KMS-11 (cell line): ENCODE data around the gene PLS1.

Experiments
- H2AFZ ChIP-seq: fragments of 200-600 bp; sonication (generic); 2 replicates; pipeline ENCODE4 v1.6.1; 2016; ENCODE audit warnings: antibody characterized with exemption, mixed run types, low read depth
- H3K27ac ChIP-seq: fragments of 200-600 bp; sonication (generic); 2 replicates; pipeline ENCODE4 v1.6.1; 2016; ENCODE audit warnings: mild to moderate bottlenecking, mixed run types
- H3K27me3 ChIP-seq: fragments of 200-600 bp; sonication (generic); 2 replicates; pipeline ENCODE4 v1.6.1; 2017; ENCODE audit warnings: mild to moderate bottlenecking, low read depth, mixed run types, moderate library complexity; ENCODE audit not compliant: insufficient read depth
- H3K36me3 ChIP-seq: fragments of 200-600 bp; sonication (generic); 2 replicates; pipeline ENCODE4 v1.6.1; 2017; ENCODE audit warnings: mild to moderate bottlenecking, mixed run types; ENCODE audit not compliant: insufficient read depth
- H3K4me1 ChIP-seq: fragments of 200-600 bp; sonication (generic); 2 replicates; pipeline ENCODE4 v1.6.1; 2016; ENCODE audit warnings: mild to moderate bottlenecking, low read depth, mixed run types; ENCODE audit not compliant: poor library complexity, severe bottlenecking
- H3K4me2 ChIP-seq: fragments of 200-600 bp; sonication (generic); 2 replicates; pipeline ENCODE4 v1.7.0; 2016; ENCODE audit warnings: mild to moderate bottlenecking, mixed run types
- H3K4me3 ChIP-seq: fragments of 200-600 bp; sonication (generic); IDR thresholded peaks from 2 replicates; pipeline ENCODE4 v1.6.1; 2017; ENCODE audit warnings: low read depth, low read length, mixed read lengths; ENCODE audit not compliant: insufficient read depth
- H3K79me2 ChIP-seq: fragments of 200-600 bp; sonication (generic); 2 replicates; pipeline ENCODE4 v1.6.1; 2016; ENCODE audit warnings: low read depth, mixed run types; ENCODE audit not compliant: insufficient read depth
- H3K9ac ChIP-seq: fragments of 200-600 bp; sonication (generic); 2 replicates; pipeline ENCODE4 v1.6.1; 2016; ENCODE audit warnings: mild to moderate bottlenecking, mixed run types
- H4K20me1 ChIP-seq: fragments of 200-600 bp; sonication (generic); 2 replicates; pipeline ENCODE4 v1.6.1; 2016; ENCODE audit warnings: mild to moderate bottlenecking, mixed run types; ENCODE audit not compliant: insufficient read depth
- CTCF ChIP-seq: fragments of 200-600 bp; sonication (generic); conservative IDR thresholded peaks from 2 replicates; pipeline ENCODE4 v1.6.1; 2017; ENCODE audit warnings: low read depth, mild to moderate bottlenecking, antibody characterized with exemption, low read length, moderate library complexity, mixed read lengths

Gene PLS1

DNA sequence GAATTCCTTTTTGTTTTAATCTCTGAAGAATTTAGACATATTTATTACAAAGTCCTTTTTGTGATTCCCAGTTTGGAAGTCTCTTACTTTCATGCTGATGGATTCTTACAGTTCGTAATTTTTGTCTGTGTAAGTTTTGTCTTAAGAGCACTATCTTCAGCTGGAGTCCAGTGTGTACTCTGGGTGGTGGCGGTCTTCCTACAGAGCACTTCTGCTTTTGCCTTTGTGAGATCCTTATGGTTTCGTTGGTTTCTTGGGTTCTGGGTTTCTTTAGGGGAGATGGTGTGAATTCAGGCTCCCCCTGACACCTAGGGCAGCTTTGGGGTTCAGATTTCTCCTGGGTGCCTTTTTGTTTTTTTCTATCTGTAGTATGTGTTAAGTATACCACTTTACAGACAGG is 45.3 kb downstream of the PLS1 start:
- no peak for TF ChIP-seq CTCF

DNA sequence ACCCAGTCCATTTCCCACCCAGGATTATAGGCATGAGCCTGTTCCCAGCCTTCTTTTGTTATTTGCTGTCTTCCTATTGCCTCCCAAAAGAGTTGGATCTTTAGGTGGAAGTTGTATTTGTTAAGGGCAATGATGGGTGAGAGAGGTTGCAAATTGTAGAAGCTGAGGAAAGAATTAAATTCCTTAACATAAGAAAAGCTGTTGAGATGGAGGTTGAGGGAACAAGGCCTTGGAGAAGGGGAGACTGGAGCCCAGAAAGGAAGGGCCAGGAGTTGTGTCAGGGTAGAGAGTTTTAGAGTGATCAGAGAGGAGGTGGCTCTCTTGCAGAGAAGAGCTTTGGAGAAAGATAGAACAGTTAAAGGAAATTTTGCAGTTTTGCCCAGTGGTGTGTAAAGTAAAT is 46.8 kb downstream of the PLS1 start:
- H3K27ac ChIP-seq = no peak overlapping the region

More for the DNA sequence above, 45.3 kb downstream of the PLS1 start:
- Histone ChIP-seq H3K27ac (no peak overlapping the region), H3K27me3 (no peaks in the 10 kb centered on the region), H3K4me2 (no peak overlapping the region), H3K9ac (no peak overlapping the region), H3K4me1 (no peaks in the 10 kb centered on the region), H4K20me1 (no peaks in the 10 kb centered on the region), H2AFZ (no peak overlapping the region), H3K4me3 (no peak overlapping the region), H3K79me2 (no peaks in the 10 kb centered on the region), H3K36me3 (no peaks in the 10 kb centered on the region)

GRCh38 chr3:142644502-142644901 is 48.3 kb downstream of the PLS1 start:
- Histone ChIP-seq H4K20me1 (no peaks in the 10 kb centered on the region), H2AFZ (no peak overlapping the region), H3K36me3 (no peaks in the 10 kb centered on the region), H3K79me2 (no peaks in the 10 kb centered on the region), H3K9ac (no peak overlapping the region), H3K27ac (no peak overlapping the region), H3K4me2 (no peak overlapping the region), H3K4me3 (no peak overlapping the region), H3K4me1 (no peaks in the 10 kb centered on the region), H3K27me3 (no peaks in the 10 kb centered on the region)
- no peak for TF ChIP-seq CTCF

More for the DNA sequence above, 46.8 kb downstream of the PLS1 start:
- Histone ChIP-seq H3K4me3 (no peak overlapping the region), H4K20me1 (no peaks in the 10 kb centered on the region), H3K4me2 (no peak overlapping the region), H2AFZ (no peak overlapping the region), H3K79me2 (no peaks in the 10 kb centered on the region), H3K27me3 (no peaks in the 10 kb centered on the region), H3K9ac (no peak overlapping the region), H3K4me1 (no peaks in the 10 kb centered on the region), H3K36me3 (no peaks in the 10 kb centered on the region)
- TF ChIP-seq CTCF = no peak

DNA sequence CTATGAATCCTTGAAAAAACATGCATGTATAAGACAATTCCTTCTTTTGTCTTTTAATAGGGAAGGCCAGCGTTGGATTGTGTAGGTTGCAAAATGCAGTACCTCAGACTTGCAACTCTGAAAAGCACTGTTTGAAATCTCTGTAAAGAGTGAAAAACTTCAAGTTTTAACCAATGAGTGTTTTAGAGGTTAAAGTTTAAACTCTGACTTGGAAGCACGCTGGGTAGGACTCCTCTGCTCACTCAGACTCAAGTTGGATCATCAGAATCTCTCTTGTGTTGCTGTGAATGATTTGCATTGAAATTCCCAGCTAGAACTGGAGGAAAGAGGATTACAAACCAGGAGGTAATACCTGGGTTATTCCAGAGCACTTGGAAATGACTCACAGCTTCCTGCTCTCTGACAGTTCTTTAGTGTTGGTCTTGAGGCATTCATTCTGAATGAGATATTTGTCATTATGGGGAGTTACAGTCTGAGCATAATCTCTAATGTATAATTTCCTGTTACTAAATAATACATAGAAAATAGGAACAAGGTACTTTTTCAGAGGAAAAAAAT is 49.1 kb downstream of the PLS1 start:
- no peak for TF ChIP-seq CTCF
- Histone ChIP-seq H2AFZ (no peak overlapping the region), H3K36me3 (no peaks in the 10 kb centered on the region), H3K79me2 (no peaks in the 10 kb centered on the region), H3K4me2 (no peak overlapping the region), H3K27me3 (no peaks in the 10 kb centered on the region), H3K27ac (no peak overlapping the region), H3K9ac (no peak overlapping the region), H4K20me1 (no peaks in the 10 kb centered on the region), H3K4me3 (no peak overlapping the region), H3K4me1 (no peaks in the 10 kb centered on the region)
